ENCODE measurements around the gene THAP12.
"Not testable (repeated sequence)": the region's sequence is repeated elsewhere in the genome, so short reads cannot be mapped to it uniquely, and the experiment has no call there.

THAP12 gene, protein sequence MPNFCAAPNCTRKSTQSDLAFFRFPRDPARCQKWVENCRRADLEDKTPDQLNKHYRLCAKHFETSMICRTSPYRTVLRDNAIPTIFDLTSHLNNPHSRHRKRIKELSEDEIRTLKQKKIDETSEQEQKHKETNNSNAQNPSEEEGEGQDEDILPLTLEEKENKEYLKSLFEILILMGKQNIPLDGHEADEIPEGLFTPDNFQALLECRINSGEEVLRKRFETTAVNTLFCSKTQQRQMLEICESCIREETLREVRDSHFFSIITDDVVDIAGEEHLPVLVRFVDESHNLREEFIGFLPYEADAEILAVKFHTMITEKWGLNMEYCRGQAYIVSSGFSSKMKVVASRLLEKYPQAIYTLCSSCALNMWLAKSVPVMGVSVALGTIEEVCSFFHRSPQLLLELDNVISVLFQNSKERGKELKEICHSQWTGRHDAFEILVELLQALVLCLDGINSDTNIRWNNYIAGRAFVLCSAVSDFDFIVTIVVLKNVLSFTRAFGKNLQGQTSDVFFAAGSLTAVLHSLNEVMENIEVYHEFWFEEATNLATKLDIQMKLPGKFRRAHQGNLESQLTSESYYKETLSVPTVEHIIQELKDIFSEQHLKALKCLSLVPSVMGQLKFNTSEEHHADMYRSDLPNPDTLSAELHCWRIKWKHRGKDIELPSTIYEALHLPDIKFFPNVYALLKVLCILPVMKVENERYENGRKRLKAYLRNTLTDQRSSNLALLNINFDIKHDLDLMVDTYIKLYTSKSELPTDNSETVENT

DNA sequence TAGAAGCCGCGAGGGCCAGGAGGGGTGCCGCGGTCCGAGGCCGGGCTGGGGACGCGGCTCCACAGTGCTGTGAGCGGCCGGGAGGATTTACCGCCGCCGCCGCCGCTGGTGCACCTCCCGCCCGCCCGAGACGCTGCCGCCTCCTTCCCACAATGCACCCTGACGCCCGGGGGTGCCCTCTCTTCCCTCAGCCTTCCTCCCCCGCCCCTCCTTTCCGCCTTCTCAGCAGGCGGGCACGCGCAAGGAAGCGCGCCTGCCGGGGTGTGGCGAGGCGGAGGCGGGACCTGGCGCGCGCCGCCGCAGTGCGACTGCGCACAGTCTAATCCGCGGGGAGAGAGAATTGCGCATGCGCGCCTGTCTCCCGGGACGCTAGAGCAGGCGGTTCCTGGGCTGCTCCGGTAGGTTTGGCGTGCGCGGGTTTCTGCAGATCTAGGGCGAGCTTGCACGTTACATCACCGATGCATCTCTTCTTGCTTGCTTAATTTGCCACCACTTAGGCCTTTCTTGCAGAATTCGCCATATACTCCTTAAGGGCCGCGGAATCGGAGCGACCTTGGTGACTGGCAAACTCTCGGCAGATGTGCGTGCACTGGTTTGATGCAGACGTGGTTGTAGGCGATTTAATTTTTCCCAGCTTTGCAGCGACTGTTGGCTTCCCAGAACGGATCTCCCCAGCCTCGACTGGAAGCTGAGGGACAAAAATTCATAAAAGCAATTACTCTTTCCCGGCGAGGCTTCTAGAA, at the start of gene THAP12, which contains the start of gene GVQW3:
Gene THAP12 (minus strand): TSS at position 156 of the 743 bp plus-strand sequence. CDS start 296 bp downstream, outside the sequence.
Gene GVQW3 (plus strand): TSS at position 347 of the 743 bp plus-strand sequence. CDS start 506 bp downstream, outside the sequence.
- peak; percentile 98 for DNase-seq (ENCODE audit: low read depth)

DNA sequence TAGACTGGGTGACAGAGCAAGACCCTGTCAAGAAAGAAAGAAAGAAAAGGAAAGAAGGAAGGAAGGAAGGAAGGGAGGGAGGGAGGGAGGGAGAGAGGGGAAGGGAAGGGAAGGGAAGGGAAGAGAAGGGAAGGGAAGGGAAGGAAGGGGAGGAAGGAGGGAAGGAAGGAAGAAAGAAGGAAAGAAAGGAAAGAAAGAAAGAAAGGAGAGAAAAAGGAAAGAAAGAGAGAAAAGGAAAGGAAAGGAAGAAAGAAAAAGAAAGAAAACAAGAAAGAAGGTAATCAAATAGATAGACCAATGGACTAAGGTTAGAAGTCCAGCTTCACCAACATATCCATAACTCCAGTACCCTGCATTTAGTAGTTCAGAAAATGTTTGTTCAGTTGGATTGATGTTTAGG, 45.7 kb upstream of the THAP12 start:
- DNase-seq (ENCODE audit: low read depth): no peak

DNA sequence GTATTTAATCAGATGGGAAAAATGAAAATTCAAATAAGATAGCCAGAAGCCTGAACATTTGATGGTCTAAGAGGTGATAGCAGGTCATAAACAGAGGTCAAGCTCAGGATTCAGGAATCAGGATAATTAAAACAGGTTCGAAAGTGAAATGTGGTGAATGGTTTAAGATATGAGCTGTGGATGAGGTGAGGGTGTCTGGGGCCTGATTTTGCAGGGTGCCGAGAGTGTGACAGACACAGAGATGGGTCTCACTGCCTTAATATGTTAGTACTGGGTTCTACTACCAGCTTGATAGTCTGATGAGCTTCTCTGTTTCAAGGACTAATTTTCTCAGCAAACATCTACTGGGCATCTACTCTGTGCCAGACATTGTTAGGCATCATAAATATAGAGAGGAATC, 44.0 kb upstream of the THAP12 start:
- no peak for DNase-seq (ENCODE audit: low read depth)

DNA sequence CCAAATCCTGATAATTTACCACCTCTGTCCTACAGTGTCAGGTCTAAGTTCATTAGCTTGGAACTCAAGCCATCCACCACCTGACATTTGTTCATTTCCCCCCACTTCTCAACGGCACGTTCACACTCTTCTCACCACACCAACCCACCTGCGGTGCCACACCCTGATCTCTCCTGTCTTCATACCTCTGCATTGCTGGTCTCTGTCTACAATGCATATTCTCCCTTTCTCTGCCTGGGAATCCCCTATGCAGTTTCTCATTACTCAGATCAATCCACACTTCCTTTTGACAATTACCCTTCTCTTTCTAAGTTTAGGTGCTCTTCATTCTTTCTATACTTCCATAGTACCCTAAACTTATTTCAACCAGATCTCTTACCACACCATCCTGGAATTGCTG, 43.4 kb upstream of the THAP12 start:
- no peak for DNase-seq (ENCODE audit: low read depth)

DNA sequence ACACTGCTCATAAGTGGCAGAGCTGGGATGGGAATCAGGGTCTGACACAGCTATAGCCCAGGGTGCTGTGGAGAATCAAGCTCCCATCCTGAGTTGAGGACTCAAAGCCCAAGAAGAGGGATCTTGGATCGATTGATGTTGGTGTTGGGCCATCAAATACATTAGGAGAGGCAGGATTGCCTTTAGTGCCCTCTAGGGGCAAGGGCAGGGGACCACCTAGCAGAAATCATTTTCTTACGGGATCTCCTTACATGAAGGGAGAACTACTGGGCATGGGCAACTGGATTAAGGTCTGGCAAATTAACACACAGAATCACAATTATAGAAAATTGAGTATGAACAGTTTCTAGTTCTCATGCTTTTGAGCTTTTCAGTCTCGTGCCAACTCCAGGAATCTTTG, 39.0 kb upstream of the THAP12 start:
- no peak for DNase-seq (ENCODE audit: low read depth)

DNA sequence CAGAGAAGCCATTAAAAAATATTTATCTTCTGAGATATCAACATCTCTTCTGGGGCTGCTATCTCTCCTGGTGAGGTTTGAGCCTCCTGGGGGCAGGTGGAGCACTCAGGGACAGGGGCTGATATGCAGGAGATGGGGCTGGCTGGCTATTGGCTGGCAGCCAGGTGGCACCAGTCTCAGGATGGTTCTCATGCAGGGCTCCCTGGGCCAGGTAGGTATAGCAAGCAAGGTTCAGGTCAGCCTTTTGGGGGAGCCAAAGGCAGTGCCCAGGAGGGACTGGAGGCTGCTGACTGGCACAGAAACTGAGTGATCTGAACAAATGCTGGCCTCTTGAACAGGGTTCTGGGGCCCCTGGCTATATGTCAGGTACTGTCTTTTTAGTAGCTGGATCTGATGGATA, 34.1 kb upstream of the THAP12 start:
- no peak for DNase-seq (ENCODE audit: low read depth)

DNA sequence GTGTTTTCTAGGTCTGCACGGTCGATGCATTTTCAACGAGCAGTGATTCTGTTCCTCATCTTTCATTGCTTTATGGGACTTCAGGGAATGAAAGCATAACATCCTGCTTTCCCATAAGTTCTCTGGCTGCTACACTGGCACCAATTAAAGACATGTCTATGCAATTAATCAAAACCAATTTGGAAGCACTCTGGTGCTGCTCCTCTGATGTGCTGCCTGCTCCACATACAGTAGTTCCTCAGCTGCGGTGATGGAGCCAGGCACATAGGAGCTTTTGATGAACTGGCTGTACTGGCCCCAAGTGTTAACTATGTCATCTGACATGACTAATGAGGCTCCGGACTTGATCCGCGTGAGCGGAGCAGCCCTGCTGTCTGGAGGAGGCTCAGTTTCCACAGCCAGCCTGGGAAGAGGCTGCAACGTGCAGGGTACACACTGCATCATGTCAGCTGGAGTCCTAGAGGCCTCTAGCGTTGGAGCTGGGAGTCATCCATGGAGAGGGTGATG, 30.0 kb upstream of the THAP12 start:
- DNase-seq (ENCODE audit: low read depth): no peak

DNA sequence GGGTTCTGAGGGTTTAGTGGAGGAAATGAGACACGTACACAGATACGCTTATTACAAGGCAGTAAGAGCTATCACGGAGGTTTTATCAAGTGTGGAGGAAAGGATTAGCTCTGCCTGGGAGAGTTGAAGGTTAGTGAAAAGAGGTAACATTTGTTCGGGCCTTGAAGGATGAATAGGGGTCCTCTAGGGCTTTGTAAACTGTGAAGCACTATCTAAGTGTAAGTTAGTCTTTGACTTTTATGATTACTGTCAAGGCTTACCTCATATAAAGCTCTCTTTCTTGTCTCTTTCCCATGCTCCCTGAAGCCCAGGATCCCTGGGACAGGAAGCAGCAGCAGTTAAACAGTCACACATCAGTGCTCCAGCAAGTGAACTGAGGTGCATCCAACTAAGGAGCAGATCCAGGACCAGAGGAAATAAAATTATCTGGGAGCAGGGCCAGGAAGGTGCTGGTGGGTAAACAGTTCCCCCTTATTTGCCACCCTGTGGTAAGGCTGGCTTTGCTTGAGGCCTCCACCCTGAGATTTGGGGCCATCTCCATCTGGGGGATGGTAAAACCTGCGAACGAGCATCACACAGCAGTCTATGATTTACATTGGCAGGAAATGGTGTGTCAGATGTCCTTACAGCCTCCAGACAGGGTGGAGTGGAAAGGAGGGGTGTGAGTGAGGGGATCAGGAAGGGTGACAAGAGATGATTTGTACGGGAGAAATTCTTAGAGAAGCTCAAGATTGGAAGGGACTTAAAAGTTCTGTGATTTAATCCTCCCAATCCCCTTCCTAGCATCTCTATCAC, 27.4 kb upstream of the THAP12 start:
- no peak for DNase-seq (ENCODE audit: low read depth)

DNA sequence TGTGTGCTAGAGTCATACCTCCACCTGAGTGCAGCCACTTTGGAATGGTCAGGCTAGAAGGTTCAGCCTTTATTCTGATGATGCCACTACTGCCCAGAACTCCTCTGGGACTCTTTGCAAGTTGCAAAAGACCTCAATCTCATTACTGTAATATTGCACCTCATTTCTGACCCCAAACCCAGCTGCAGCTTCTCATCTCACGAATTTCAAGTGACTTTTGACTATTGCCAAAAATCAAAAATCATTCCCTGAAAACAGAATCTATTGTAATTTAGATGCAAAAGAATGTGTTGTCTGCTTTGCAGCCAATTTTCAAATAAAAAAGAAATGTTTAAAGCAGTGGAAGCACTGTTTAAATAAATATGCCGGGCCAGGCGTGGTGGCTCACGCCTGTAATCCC, 25.4 kb upstream of the THAP12 start:
- DNase-seq (ENCODE audit: low read depth): no peak

DNA sequence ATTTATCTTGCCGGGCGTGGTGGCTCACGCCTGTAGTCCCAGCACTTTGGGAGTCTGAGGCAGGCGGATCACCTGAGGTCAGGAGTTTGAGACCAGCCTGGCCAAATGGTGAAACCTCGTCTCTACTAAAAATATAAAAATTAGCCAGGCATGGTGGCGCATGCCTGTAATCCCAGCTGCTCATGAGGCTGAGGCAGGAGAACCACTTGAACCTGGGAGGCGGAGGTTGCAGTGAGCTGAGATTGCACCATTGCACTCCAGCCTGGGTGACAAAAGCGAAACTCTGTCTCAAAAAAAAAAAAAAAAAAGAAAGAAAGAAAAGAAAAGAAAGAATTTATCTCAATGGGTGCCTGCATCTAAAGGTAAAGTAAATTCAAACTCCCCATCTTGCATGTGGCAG, 20.6 kb upstream of the THAP12 start:
- not testable (repeated sequence) for DNase-seq (ENCODE audit: low read depth)

DNA sequence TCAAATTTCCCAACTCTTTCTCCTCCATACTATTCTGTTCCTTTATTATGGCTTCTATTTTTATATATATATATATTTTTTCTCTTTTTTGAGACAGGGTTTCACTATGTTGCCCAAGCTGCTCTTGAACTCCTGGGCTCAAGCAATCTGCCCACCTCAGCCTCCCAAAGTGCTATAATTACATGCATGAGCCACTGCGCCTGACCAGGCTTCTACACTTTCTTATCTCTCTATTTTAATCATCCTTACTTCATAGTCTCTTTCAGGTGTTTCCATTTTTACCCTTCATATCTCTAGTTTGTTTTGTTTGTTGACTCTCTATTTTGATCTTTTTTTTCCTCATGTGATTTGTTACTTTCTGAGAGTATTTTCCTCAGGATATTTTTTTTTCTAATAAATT, 20.0 kb upstream of the THAP12 start:
- no peak for DNase-seq (ENCODE audit: low read depth)

DNA sequence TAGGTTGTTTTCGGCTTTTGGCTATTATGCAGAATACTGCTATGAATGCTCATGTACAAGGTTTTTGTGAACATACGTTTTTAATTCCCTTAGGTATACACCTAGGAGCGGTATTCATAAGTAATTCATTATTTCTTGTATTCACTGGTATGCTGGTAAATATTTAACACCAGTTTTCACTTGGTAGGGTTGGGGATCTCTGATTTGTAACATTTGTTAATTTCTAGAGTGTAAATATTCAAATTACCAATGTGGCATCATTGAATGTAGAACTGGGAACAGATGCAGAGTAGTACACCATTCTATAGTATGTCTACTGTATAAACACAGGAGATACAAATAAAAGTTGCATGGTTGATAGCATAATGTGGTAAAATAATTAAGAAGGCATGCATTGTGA, 16.5 kb upstream of the THAP12 start:
- DNase-seq (ENCODE audit: low read depth): no peak

DNA sequence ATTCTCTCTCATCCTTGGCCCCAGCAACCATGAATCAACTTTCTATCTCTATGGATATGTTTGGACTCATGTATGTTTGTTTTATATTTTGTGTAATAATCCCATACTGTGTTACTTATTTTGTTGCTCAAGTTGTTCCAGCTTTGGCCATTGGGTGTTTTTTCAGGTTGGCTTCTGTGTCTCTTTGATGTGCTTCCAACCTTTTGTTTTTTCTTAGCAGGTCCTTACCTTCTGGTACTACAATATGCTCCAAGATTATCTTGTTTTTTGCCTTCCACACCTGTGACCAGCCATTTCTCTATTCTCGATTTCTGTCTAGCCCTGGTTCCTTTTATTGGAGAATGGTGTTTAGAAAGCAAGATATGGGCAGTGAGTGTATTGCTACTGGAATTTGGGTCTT, 14.4 kb upstream of the THAP12 start:
- no peak for DNase-seq (ENCODE audit: low read depth)

DNA sequence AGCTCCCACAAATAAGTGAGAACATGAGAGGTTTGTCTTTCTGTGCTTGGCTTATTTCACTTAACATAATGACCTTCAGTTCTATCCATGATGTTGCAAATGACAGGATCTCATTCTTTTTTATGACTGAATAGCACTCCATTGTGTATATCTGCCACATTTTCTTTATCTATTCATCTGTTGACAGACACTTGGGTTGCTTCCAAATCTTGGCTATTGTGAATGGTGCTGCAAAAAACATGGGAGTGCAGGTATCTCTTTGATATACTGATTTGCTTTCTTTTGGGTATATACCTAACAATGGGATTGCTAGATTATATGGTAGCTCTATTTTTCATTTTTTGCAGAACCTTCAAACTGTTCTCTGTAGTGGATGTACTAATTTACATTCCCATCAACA, 13.5 kb upstream of the THAP12 start:
- no peak for DNase-seq (ENCODE audit: low read depth)

DNA sequence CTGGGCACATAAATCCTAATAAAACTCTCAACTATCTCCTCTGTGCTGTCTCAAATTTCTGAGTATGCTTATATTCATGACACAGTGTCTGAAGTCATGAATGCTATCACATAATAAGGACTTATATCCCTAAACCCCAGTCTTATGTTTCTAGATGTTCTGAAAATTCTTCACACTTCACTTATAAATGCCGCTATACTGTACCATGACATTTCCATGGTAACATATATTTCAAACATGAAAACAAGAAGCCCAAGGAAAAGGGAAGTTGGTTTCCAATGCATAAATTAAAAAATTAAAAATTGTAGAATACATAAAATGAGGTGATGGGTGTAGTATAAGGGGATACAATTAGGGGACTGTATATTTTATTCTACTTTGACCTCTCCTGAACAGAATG, 11.9 kb upstream of the THAP12 start:
- no peak for DNase-seq (ENCODE audit: low read depth)

DNA sequence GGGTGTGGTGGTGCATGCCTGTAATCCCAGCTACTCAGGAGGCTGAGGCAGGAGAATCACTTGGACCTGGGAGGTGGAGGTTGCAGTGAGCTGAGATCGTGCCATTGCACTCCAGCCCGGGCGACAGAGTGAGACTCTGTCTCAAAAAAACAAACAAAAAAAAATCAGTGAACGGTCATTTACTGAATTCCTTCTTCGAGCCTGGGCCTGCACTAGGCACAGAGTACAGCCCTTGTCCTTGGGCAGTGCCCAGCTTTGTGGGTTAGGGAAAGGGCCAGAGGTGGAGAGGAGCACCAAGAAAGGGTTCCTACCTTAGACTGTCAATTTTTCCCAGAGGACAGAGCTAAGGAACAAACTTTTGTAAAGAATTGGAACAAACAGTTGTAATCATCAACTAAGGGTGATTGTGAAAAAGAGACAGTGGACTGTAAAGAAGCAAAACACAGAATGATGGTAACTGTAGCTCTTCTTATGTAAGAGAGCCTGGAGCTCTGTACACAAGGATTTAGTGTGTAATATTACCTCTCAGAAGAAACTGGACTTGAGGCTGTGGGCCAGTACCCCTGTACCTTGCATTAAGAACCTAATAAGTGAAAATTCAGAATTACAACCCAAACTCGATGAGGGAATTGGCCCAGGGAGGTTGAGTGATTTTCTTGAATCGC, 11.0 kb upstream of the THAP12 start:
- no peak for DNase-seq (ENCODE audit: low read depth)

DNA sequence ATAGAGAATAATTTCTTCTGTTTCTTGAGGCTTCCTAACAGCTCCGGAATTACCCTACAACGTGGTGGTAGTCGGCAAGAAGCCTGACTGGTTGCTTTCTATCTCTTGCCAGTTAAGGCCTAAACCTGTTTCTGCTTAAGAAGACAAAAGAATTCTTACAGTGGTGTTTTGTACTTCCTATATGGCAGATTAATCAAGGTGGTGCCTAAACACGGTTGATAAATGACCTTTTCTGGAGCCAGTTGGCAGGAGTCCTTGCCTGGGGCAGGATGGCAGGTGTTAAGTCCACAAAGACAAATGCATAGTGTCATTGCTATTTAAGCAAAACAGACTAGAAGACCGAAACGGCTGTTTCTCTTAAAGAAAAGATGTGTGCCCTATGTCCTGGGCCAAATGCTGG, 10.1 kb upstream of the THAP12 start:
- no peak for DNase-seq (ENCODE audit: low read depth)

DNA sequence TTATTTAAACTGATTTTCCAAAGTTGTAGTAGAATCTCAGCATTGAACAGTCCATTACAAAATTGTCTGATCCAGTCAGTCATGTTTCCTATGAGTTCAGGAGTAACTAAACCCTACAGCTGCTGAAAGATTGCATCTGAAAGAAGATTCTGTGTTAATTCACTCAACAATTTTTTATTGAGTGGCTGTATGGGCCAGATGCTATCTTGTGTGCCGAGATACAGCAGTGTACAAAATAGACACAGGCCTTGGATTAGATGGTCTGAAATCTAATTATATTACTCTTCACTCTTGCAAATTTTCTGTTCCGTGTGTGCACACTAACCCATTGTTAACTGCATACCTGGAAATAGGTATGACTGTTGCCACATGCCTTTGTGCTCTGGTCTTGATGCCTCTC, 7.5 kb upstream of the THAP12 start:
- no peak for DNase-seq (ENCODE audit: low read depth)

DNA sequence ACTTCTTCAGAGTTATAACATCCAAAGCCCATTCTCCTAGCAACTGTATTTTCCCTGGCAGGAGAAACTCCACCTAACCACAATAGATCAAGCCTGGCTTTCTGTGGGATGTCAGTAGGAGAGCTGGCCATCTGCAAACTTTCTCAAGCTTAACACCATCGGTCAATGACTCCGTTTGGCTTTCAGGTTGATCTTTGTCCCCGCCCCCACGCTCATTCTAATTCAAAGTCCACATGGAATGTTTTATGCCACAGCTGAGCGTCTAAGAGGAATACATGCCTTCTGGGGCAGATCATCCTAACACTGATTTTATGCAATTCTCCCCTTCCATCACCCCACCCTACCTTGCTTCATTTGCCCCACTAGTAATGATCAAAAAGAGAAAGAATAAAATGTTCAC, 5.0 kb upstream of the THAP12 start:
- DNase-seq (ENCODE audit: low read depth): no peak

DNA sequence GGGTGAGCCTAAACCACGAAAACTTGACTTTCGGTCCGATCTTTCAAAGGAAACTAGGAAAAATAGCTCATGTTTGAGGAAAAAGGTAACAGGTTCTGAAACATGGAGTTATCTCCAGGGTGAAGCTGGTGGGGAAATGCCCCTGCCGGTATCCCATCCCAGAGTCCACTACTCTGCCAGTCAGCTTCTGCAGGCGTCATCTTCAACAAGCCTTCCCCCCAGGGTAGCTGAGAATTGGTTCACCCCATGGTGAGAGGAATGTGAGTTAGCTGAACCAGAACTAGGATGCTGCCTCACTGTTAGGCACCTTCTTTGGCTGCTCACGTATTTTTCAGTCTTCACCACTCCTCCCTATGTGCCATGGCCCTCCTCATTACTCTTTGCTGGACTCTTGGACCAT, 1.3 kb upstream of the THAP12 start:
- no peak for DNase-seq (ENCODE audit: low read depth)
